ENCODE results near the gene LRIT3. TPM values are rescaled to one million over a fixed set of nuclear protein-coding genes. Genes with fewer than 3 reads are reported as not detected.
A peak's percentile ranks its signal among the peaks of the same experiment; 100 is the strongest.

Gene LRIT3, protein sequence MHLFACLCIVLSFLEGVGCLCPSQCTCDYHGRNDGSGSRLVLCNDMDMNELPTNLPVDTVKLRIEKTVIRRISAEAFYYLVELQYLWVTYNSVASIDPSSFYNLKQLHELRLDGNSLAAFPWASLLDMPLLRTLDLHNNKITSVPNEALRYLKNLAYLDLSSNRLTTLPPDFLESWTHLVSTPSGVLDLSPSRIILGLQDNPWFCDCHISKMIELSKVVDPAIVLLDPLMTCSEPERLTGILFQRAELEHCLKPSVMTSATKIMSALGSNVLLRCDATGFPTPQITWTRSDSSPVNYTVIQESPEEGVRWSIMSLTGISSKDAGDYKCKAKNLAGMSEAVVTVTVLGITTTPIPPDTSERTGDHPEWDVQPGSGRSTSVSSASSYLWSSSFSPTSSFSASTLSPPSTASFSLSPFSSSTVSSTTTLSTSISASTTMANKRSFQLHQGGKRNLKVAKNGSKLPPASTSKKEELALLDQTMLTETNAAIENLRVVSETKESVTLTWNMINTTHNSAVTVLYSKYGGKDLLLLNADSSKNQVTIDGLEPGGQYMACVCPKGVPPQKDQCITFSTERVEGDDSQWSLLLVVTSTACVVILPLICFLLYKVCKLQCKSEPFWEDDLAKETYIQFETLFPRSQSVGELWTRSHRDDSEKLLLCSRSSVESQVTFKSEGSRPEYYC
- under 1 TPM in 1 of 2 experiments, not detected in 1; 0.17 TPM for total RNA-seq

DNA sequence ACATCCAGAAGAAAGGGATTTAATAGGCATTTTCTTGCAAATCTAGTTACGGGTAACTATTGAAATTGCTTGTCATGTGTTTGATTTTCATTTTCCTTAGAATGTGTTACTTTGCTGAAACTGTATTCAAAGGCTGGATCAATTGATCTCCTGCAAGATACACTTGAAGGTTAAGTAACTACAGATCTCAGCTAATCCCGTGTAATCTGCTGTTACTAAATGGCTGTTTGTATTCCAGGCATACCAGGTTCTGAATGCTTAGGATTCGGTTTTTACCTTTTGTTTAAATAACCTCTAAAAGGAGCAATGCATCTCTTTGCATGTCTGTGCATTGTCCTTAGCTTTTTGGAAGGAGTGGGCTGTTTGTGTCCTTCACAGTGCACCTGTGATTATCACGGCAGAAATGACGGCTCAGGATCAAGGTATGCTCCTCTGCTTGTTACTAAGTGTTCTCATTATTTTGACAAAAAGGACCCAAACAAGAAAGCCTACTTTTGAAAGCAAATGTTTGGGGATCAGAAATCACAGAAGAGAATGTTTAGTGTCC lies at the start of gene LRIT3:
LRIT3 (plus strand) TSS at position 212 of the 547 bp plus-strand sequence; CDS start at position 307, 95 bp downstream.
- POLR2A ChIA-PET, result no interaction called here
- Mint-ChIP-seq H3K9me3 (no peaks in the 10 kb centered on the region), H3K27ac (no peak within 1 kb of the TSS), H3K4me1 (no peaks in the 10 kb centered on the region), H3K36me3 (no peaks in the 10 kb centered on the region), H3K4me3 (no peak within 1 kb of the TSS), H3K27me3 (peaks cover 2% of the 10 kb centered on the region)
- DNase-seq (no peak), ATAC-seq (ENCODE audit: low read depth) (no peak)

DNA sequence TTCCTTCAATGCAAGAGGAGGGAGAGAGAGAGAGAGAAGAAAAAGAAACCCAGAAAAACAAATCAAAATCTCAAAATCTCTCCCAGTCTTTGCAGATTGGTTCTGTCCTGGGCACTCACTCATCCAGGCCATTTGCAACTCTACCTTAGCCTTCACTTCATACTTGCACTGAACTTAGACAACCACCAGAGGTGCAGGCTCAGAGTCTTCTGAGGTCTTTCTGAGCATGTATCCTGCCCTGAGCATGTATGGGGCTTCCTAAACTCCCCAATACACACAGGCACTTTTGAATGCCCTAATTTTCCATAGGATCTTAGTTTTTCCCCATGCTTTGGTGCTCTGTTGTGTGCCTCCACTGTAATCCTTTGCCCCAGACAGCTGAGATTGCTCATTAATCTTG lies 49.0 kb upstream of the LRIT3 start:
- Mint-ChIP-seq H3K4me1 (peaks cover 1% of the 10 kb centered on the region), H3K27ac (no peak overlapping the region), H3K27me3 (peaks cover 14% of the 10 kb centered on the region), H3K36me3 (peaks cover 4% of the 10 kb centered on the region), H3K4me3 (no peak overlapping the region), H3K9me3 (peaks cover 11% of the 10 kb centered on the region)
- no peak for ATAC-seq (ENCODE audit: low read depth)
- DNase-seq, result no peak
- POLR2A ChIA-PET, result interaction anchor here (0.6 kb wide), 1 partner anchor 28 kb away, joined by 3 read pairs; no protein-coding TSS in a partner anchor

DNA sequence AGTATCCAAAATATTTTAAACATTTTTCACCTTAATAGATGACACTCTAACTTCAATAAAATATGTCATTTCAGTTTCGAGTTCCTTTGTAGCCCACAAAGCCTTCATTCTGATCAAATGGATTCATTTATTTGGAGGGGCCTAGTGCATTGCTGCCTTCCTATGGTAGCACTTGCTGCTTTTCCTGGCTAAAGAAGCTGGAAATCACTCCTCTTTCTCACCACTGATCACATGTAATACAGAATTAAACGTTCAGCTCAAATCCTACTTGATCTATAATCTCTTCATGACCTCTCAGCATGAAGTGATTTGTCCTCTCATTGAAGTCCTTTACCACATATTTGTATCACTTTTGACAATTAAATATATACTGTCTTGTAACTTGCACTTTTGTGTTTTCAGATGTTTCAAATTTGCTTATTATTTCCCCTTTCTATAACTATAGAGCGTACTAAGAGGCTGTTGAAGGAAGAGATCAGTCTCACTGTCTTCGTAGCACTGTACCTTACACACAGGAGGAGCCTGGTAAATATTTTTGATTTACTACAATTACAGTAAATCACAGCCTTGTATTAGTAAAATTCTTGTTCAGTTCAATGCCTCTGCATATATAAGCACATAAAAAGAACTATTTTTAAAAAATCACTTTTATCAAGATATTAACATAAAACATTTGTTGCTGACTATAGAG lies 46.7 kb upstream of the LRIT3 start:
- H3K27ac Mint-ChIP-seq, result no peak overlapping the region
- peaks cover under 1% of the 10 kb centered on the region for H3K9me3 Mint-ChIP-seq
- POLR2A ChIA-PET, result no interaction called here
- no peak for DNase-seq
- H3K4me3 Mint-ChIP-seq, result no peak overlapping the region
- peaks cover 7% of the 10 kb centered on the region for H3K27me3 Mint-ChIP-seq
- peaks cover 1% of the 10 kb centered on the region for H3K4me1 Mint-ChIP-seq
- no peaks in the 10 kb centered on the region for H3K36me3 Mint-ChIP-seq
- ATAC-seq (ENCODE audit: low read depth), result no peak

DNA sequence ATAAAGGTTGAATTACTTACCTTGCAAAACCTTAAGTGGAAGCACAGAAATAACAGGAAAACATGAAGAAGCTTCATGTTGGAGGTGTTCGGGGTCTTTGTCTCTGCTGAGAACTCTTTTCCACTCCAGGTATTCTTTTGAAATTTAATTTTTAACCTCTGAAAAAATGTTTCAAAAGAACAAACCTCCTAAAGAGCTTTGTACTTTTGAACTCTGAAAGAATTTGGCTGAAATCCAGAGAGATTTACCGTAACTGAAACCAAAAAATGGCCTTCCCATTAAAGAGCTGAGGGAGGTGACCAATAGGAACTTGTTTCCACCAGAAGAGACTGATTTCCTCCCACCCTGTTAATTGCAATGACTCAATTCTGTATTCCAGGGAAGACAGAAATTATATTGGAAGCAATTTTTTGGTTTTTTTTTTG lies 46.0 kb upstream of the LRIT3 start, which contains the start of gene CFI:
CFI (minus strand) TSS at position 105 of the 425 bp plus-strand sequence; CDS start at position 77, 28 bp downstream.
- Mint-ChIP-seq H3K9me3 (no peaks in the 10 kb centered on the region), H3K4me1 (peaks cover 1% of the 10 kb centered on the region), H3K27ac (no peak within 1 kb of the TSS), H3K27me3 (peaks cover 7% of the 10 kb centered on the region), H3K4me3 (no peak within 1 kb of the TSS), H3K36me3 (no peaks in the 10 kb centered on the region)
- DNase-seq (no peak), ATAC-seq (ENCODE audit: low read depth) (no peak)
- POLR2A ChIA-PET, result no interaction called here

GRCh38 chr4:109803924-109804571 lies 43.9 kb upstream of the LRIT3 start:
- Mint-ChIP-seq H3K4me3 (no peak overlapping the region), H3K36me3 (no peaks in the 10 kb centered on the region), H3K9me3 (no peaks in the 10 kb centered on the region), H3K4me1 (peaks cover 1% of the 10 kb centered on the region), H3K27me3 (peaks cover 11% of the 10 kb centered on the region), H3K27ac (no peak overlapping the region)
- DNase-seq (no peak), ATAC-seq (ENCODE audit: low read depth) (no peak)
- POLR2A ChIA-PET, result no interaction called here

DNA sequence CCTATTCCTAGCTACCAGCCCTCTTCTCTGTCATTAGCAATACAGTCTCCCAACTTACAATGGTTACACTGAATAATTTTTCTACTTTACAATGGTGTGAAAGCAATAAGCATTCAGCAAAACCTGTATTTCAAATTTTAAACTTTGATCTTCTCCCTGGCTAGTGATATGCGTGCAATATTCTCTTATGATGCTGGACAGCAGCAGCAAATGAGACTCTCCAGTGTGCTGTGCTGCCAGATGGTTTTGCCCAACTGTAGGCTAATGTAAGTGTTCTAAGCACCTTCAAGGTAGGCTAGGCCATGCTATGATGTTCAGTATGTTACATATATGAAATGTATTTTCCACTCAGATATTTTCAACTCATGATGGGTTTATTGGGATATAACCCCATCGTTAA lies 38.3 kb upstream of the LRIT3 start:
- Mint-ChIP-seq H3K9me3 (no peaks in the 10 kb centered on the region), H3K27me3 (peaks cover 7% of the 10 kb centered on the region), H3K4me1 (peaks cover 5% of the 10 kb centered on the region), H3K4me3 (no peak overlapping the region), H3K27ac (no peak overlapping the region), H3K36me3 (peaks cover 2% of the 10 kb centered on the region)
- DNase-seq (no peak), ATAC-seq (ENCODE audit: low read depth) (no peak)
- POLR2A ChIA-PET, result no interaction called here

DNA sequence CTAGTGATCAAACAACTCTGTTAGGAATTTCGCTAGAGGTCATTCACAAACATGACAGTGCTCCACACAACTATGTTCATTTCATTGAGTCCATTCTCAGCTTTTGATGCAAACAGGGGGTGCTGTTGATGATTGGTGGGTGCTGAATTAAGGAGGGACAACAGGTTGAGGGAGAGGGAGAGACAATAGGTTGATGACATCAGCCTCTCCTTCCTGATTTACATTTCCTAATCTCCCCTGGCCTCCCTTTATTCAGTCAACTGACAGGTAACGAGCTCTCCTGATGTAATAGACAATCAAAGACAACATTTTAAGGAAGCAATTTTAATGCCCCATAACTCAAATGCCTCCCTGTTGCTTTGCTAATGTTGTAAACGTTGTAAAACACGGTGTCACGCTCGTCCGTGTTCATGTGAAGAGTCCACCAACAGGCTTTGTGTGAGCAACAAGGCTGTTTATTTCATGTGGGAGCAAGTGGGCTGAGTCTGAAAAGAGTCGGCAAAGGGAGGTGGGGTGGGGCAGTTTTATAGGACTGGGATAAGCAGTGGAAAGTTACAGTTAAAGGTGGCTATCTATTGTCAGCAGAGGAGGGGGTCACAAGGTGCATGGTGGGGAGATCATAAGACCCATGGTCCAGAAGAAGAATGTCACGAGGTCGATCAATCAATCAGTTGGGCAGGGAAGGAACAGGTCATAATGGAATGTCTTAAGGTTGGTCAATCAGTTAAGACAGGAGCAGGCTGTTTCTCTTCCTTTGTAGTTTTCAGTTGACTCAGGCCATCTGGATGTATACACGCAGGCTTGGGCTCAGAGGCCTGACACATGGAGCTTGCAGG lies 37.1 kb upstream of the LRIT3 start:
- Mint-ChIP-seq H3K9me3 (no peaks in the 10 kb centered on the region), H3K4me3 (no peak overlapping the region), H3K27me3 (peaks cover 7% of the 10 kb centered on the region), H3K36me3 (peaks cover 4% of the 10 kb centered on the region), H3K27ac (no peak overlapping the region), H3K4me1 (peaks cover 9% of the 10 kb centered on the region)
- POLR2A ChIA-PET, result no interaction called here
- no peak for DNase-seq
- no peak for ATAC-seq (ENCODE audit: low read depth)

DNA sequence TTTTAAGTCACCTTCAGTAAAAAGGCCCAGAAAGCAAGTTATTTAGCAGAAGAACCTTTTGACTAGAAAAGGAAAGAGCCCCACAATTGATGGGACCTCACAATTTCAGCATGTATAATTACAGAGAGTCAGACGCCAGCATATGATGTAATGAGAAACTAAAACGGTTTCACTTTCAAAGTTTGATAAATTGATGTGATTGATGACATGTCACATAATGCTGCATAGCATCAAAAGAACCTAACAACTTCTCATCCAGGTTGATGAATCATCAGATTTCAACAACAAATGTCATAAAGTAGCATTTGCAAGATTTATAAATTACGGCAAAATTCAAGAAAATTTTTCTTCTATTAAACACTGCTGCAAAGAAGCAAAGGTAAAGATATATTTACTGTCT lies 36.2 kb upstream of the LRIT3 start:
- DNase-seq (no peak), ATAC-seq (ENCODE audit: low read depth) (no peak)
- Mint-ChIP-seq H3K4me1 (peaks cover 17% of the 10 kb centered on the region), H3K4me3 (no peak overlapping the region), H3K9me3 (no peaks in the 10 kb centered on the region), H3K36me3 (peaks cover 5% of the 10 kb centered on the region), H3K27ac (no peak overlapping the region), H3K27me3 (peaks cover 7% of the 10 kb centered on the region)
- POLR2A ChIA-PET, result no interaction called here

- H3K27me3 Mint-ChIP-seq, result no peaks in the 10 kb centered on the region
- H3K27ac Mint-ChIP-seq, result peak within 1 kb of the TSS; percentile 99
- ATAC-seq (ENCODE audit: low read depth) (peak; percentile 93), DNase-seq (peak; percentile 83)
- peak within 1 kb of the TSS; percentile 98 for H3K4me3 Mint-ChIP-seq
- H3K36me3 Mint-ChIP-seq, result peaks cover 30% of the 10 kb centered on the region
- H3K4me1 Mint-ChIP-seq, result peaks cover 39% of the 10 kb centered on the region
- H3K9me3 Mint-ChIP-seq, result no peaks in the 10 kb centered on the region
- POLR2A ChIA-PET, result interaction anchor here (0.5 to 1.5 kb wide), 9 partner anchors 12 to 383 kb away, joined by 3 to 7 read pairs (median 3); partner anchors contain the start of genes ELOVL6, MCUB and RRH
Observed at GRCh38 chr4:109815151-109816081, 32.5 kb upstream of the LRIT3 start, which contains the start of gene GAR1. TSS of gene GAR1 (plus strand) at chr4:109815762. CDS start at chr4:109816165, 403 bp downstream.

DNA sequence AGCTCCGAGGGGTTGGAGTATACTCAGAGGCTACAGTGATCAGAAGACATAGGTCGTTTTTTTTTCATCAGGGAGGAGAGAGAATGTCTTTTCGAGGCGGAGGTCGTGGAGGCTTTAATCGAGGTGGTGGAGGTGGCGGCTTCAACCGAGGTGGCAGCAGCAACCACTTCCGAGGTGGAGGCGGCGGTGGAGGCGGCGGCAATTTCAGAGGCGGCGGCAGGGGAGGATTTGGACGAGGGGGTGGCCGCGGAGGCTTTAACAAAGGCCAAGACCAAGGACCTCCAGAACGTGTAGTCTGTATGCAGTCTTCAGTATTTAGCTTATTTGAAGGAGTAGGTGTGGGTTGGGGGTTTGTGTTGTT lies 31.8 kb upstream of the LRIT3 start:
- POLR2A ChIA-PET, result interaction anchor here (0.7 kb wide), 1 partner anchor 168 kb away, joined by 4 read pairs; no protein-coding TSS in a partner anchor
- Mint-ChIP-seq H3K9me3 (no peaks in the 10 kb centered on the region), H3K27ac (peak overlapping the region; percentile 99), H3K4me1 (peaks cover 41% of the 10 kb centered on the region), H3K36me3 (peaks cover 34% of the 10 kb centered on the region), H3K4me3 (peak overlapping the region; percentile 98), H3K27me3 (no peaks in the 10 kb centered on the region)
- DNase-seq, result peak; percentile 73
- ATAC-seq (ENCODE audit: low read depth), result peak; percentile 3

- Mint-ChIP-seq H3K36me3 (peaks cover 38% of the 10 kb centered on the region), H3K27me3 (no peaks in the 10 kb centered on the region), H3K27ac (peak overlapping the region; percentile 99), H3K9me3 (no peaks in the 10 kb centered on the region), H3K4me1 (peaks cover 41% of the 10 kb centered on the region), H3K4me3 (peak overlapping the region; percentile 98)
- ATAC-seq (ENCODE audit: low read depth), result no peak
- DNase-seq, result no peak
- POLR2A ChIA-PET, result no interaction called here
Observed at GRCh38 chr4:109816894-109817293, 31.0 kb upstream of the LRIT3 start.
